ENCODE measurements around the gene POC1B.

The POC1B gene

GRCh38 chr12:89393551-89394121, 132.2 kb downstream of the POC1B start:
- no peak for TF ChIP-seq CTCF (IDR thresholded peaks at IDR 0.05; ENCODE audit: insufficient read depth, low read depth, low read length, missing control alignments)
- DNase-seq (ENCODE audit: low read depth): no peak
- no peak overlapping the region for H3K4me3 ChIP-seq (ENCODE audit: low read length)

GRCh38 chr12:89392391-89392790, 133.5 kb downstream of the POC1B start:
- TF ChIP-seq CTCF (IDR thresholded peaks at IDR 0.05; ENCODE audit: insufficient read depth, low read depth, low read length, missing control alignments): no peak
- no peak for DNase-seq (ENCODE audit: low read depth)
- no peak overlapping the region for H3K4me3 ChIP-seq (ENCODE audit: low read length)

GRCh38 chr12:89391726-89392336, 134.0 kb downstream of the POC1B start:
- DNase-seq (ENCODE audit: low read depth): no peak
- TF ChIP-seq CTCF (IDR thresholded peaks at IDR 0.05; ENCODE audit: insufficient read depth, low read depth, low read length, missing control alignments): no peak
- H3K4me3 ChIP-seq (ENCODE audit: low read length): no peak overlapping the region

GRCh38 chr12:89390802-89391673, 134.8 kb downstream of the POC1B start:
- peak; percentile 47 for DNase-seq (ENCODE audit: low read depth)
- TF ChIP-seq CTCF (IDR thresholded peaks at IDR 0.05; ENCODE audit: insufficient read depth, low read depth, low read length, missing control alignments): no peak
- H3K4me3 ChIP-seq (ENCODE audit: low read length): no peak overlapping the region

GRCh38 chr12:89389755-89390661, 135.8 kb downstream of the POC1B start:
- DNase-seq (ENCODE audit: low read depth): no peak
- no peak for TF ChIP-seq CTCF (IDR thresholded peaks at IDR 0.05; ENCODE audit: insufficient read depth, low read depth, low read length, missing control alignments)
- H3K4me3 ChIP-seq (ENCODE audit: low read length): no peak overlapping the region

GRCh38 chr12:89386138-89386537, 139.7 kb downstream of the POC1B start:
- TF ChIP-seq CTCF (IDR thresholded peaks at IDR 0.05; ENCODE audit: insufficient read depth, low read depth, low read length, missing control alignments): no peak
- DNase-seq (ENCODE audit: low read depth): no peak
- no peak overlapping the region for H3K4me3 ChIP-seq (ENCODE audit: low read length)
